Caco-2 (cell line): ENCODE data around the gene DSCAM. TPM values are rescaled to one million over a fixed set of nuclear protein-coding genes. Genes with fewer than 3 reads are reported as not detected.

Source experiments
- BruUV-seq: library from RNA; stranded (reverse); fragments of 400-500 nt; replicated peaks from 2 replicates; lab custom pipeline; 2021; lab: Mats Ljungman, UMichigan
- CTCF ChIA-PET: fragments of 300-600 bp; sonication (Branson Sonifier 250); formaldehyde crosslinking; loops from one replicate; lab custom pipeline; 2022; ENCODE audit warnings: antibody characterized with exemption; lab: Charles Lee
- POLR2A ChIA-PET: fragments of 300-600 bp; sonication (Branson Sonifier 250); formaldehyde crosslinking; loops from one replicate; lab custom pipeline; 2022; ENCODE audit warnings: antibody characterized with exemption; lab: Charles Lee
- DNase-seq, 2 experiments: peaks; one replicate each; pipeline versions ENCODE4 v3.0.0 to v3.0.0-alpha.2; 2020 to 2022
- H3K27me3 ChIP-seq: replicated peaks from 2 replicates; pipeline ENCODE4 v1.6.0; 2011; ENCODE audit warnings: low read length; ENCODE audit not compliant: control insufficient read depth, insufficient read depth
- H3K36me3 ChIP-seq: 2 replicates; pipeline ENCODE4 v1.5.1; 2011; ENCODE audit warnings: low read length; ENCODE audit not compliant: control insufficient read depth, insufficient read depth
- H3K4me1 ChIP-seq: fragments of 250-450 bp; sonication (Bioruptor Pico); 2 replicates; pipeline ENCODE4 v1.5.1; 2020; ENCODE audit warnings: mild to moderate bottlenecking
- H3K4me3 ChIP-seq: 2 replicates; pipeline ENCODE4 v1.5.1; 2011; ENCODE audit warnings: low read depth, mild to moderate bottlenecking, control low read depth, low read length
- H3K9me3 ChIP-seq: fragments of 250-450 bp; sonication (Bioruptor Pico); 2 replicates; pipeline ENCODE4 v1.5.1; 2020; ENCODE audit warnings: mild to moderate bottlenecking, moderate library complexity
- H3K27ac Mint-ChIP-seq: one replicate; pipeline ENCODE4 v1.8.0; 2022; ENCODE audit warnings: mixed read lengths; ENCODE audit not compliant: unreplicated experiment
- H3K27me3 Mint-ChIP-seq: one replicate; pipeline ENCODE4 v1.8.0; 2022; ENCODE audit warnings: mixed read lengths; ENCODE audit not compliant: insufficient read depth, unreplicated experiment
- H3K36me3 Mint-ChIP-seq: one replicate; pipeline ENCODE4 v1.8.0; 2022; ENCODE audit warnings: mild to moderate bottlenecking, mixed read lengths; ENCODE audit not compliant: insufficient read depth, unreplicated experiment
- H3K4me1 Mint-ChIP-seq: one replicate; pipeline ENCODE4 v1.8.0; 2022; ENCODE audit warnings: low read depth, mixed read lengths; ENCODE audit not compliant: unreplicated experiment
- H3K4me3 Mint-ChIP-seq: one replicate; pipeline ENCODE4 v1.8.0; 2022; ENCODE audit warnings: mild to moderate bottlenecking, moderate library complexity, mixed read lengths; ENCODE audit not compliant: unreplicated experiment
- H3K9me3 Mint-ChIP-seq: one replicate; pipeline ENCODE4 v1.8.0; 2022; ENCODE audit warnings: mixed read lengths; ENCODE audit not compliant: unreplicated experiment
- intact Hi-C: fragments of 100-400 bp; cut with micrococcal nuclease; formaldehyde crosslinking; loops from one replicate; pipeline ENCODE4 v1.10.0; 2022; ENCODE audit not compliant: unreplicated experiment
- total RNA-seq: library from RNA; stranded (reverse); gene quantifications from 2 replicates; pipeline ENCODE4 v1.2.3, GENCODE V29; 2022
- TF ChIP-seq, protein P1 (sequence below), 2 experiments: fragments of 200-600 bp in 1 of 2; IDR thresholded peaks; 1 replicate in 1 of 2; 2 replicates in 1 of 2; pipeline versions ENCODE4 v1.5.1 to v1.8.0; 2011 to 2022; ENCODE audit warnings: antibody characterized with exemption in 1 of 2, control low read depth in 1 of 2, inconsistent platforms in 1 of 2, low read depth in 1 of 2, low read length in 1 of 2, mild to moderate bottlenecking in 1 of 2, moderate library complexity in 1 of 2; ENCODE audit not compliant: insufficient read depth in 1 of 2, severe bottlenecking in 1 of 2, unreplicated experiment in 1 of 2

The DSCAM gene
- total RNA-seq, 1 experiment from 2014 or later, result not detected

DNA sequence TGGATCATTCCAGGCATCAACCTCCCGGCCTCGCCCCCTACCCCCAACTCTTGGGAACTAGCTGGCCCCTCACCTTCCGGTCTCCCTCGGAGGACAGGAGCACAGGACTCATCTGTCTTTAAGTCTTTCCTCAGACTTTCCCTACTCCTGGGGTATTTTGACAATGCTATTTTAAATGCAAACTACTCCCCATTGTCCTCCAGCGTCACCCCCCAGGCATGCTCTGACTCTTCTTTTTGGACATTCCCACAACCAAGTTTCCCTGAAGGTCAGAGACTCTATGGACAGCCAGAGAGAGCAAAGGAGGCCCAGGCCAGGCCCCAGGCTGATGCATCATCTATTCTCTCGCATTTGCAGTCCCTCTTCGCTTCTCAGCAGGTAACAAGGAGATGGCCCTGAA, 555.4 kb downstream of the DSCAM start:
- Mint-ChIP-seq H3K27ac (no peak overlapping the region), H3K36me3 (no peaks in the 10 kb centered on the region), H3K4me3 (no peak overlapping the region), H3K9me3 (no peaks in the 10 kb centered on the region), H3K27me3 (peaks cover 5% of the 10 kb centered on the region), H3K4me1 (no peaks in the 10 kb centered on the region)
- no TSS peak for BruUV-seq
- POLR2A ChIA-PET, result no interaction called here
- DNase-seq, result no peak
- H3K36me3 ChIP-seq, result no peaks in the 10 kb centered on the region
- no peaks in the 10 kb centered on the region for H3K27me3 ChIP-seq
- no peak overlapping the region for H3K4me3 ChIP-seq
- no peaks in the 10 kb centered on the region for H3K9me3 ChIP-seq
- H3K4me1 ChIP-seq, result no peaks in the 10 kb centered on the region
- CTCF ChIA-PET, result no interaction called here
- intact Hi-C loops, result no loop called here
- TF ChIP-seq, protein P1, sequence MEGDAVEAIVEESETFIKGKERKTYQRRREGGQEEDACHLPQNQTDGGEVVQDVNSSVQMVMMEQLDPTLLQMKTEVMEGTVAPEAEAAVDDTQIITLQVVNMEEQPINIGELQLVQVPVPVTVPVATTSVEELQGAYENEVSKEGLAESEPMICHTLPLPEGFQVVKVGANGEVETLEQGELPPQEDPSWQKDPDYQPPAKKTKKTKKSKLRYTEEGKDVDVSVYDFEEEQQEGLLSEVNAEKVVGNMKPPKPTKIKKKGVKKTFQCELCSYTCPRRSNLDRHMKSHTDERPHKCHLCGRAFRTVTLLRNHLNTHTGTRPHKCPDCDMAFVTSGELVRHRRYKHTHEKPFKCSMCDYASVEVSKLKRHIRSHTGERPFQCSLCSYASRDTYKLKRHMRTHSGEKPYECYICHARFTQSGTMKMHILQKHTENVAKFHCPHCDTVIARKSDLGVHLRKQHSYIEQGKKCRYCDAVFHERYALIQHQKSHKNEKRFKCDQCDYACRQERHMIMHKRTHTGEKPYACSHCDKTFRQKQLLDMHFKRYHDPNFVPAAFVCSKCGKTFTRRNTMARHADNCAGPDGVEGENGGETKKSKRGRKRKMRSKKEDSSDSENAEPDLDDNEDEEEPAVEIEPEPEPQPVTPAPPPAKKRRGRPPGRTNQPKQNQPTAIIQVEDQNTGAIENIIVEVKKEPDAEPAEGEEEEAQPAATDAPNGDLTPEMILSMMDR (IDR thresholded peaks at IDR 0.05; ENCODE audit: insufficient read depth in 1 of 2, low read depth in 1 of 2, low read length in 1 of 2, severe bottlenecking in 1 of 2, unreplicated experiment in 1 of 2), result no peak

DNA sequence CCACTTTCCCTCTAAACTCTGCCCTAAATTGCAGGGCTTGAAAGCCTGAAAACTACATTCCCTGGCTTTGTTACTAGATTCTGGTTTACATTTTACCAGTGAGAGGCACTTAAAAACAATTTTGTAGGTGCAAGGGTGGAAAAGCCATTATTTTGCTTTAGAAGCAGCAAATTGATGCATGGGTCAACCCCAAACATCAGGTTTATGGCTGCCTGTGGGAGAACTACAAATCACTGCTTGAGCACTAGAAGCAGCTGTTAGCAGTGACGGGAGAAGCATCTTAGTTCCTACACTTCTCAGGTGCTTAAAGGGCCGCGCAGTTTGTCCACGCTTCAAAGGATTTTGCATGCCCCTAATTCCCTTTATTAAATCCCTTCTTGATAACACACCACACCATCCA, 562.5 kb downstream of the DSCAM start:
- Mint-ChIP-seq H3K27me3 (peaks cover 3% of the 10 kb centered on the region), H3K4me3 (no peak overlapping the region), H3K36me3 (no peaks in the 10 kb centered on the region), H3K9me3 (no peaks in the 10 kb centered on the region), H3K27ac (no peak overlapping the region), H3K4me1 (no peaks in the 10 kb centered on the region)
- Histone ChIP-seq H3K36me3 (no peaks in the 10 kb centered on the region), H3K4me3 (no peak overlapping the region), H3K9me3 (no peaks in the 10 kb centered on the region), H3K27me3 (no peaks in the 10 kb centered on the region), H3K4me1 (no peaks in the 10 kb centered on the region)
- ChIA-PET CTCF (no interaction called here), POLR2A (no interaction called here)
- BruUV-seq, result no TSS peak
- intact Hi-C loops, result no loop called here
- TF ChIP-seq, protein P1 (IDR thresholded peaks at IDR 0.05; ENCODE audit: insufficient read depth in 1 of 2, low read depth in 1 of 2, low read length in 1 of 2, severe bottlenecking in 1 of 2, unreplicated experiment in 1 of 2), result no peak
- DNase-seq, result no peak

DNA sequence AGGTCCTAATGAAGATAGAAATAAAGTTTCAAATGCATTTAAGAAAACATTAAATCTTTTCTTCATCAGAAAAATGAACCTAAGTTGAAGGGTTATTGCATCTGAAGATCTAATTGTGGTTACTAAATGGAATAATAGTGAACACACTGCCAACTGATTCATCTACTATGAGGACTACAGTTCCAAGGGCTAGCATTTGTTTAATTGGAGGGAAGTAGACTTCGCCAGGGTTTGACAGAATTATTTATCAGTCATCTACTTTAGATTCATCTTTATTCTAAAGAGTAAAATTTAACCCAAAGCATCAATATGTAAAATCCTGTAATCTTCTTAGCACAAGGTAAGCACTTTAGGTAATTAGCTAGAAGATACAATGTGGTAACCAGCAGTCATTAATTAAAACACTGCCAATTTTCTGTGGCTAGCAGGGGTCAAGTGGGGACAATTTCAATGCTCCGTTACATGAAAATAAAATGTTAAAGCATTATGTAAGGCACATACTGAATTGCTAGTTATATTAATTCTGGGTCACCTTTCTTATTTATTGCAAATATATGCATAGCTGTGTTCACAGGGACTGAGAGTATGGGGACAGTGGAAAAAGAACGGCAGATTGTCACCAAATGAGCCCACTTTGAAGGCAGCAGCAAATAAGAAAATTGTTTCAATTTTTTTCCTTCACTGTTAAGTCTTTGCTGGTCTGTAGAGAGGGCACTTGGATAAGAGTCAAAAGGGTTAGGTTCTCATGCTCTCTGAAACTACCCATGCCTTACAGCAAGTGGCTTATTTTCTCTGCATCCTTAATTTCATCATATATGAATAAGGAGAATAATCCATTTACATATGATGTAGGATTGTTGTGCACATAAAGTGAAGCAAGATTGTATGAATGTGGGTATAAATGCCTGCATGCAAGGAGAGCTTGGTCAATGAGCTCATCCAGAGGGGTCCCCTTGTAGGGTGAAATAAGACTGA, 563.8 kb downstream of the DSCAM start:
- intact Hi-C loops, result no loop called here
- no peaks in the 10 kb centered on the region for H3K4me1 Mint-ChIP-seq
- BruUV-seq, result no TSS peak
- H3K4me3 Mint-ChIP-seq, result no peak overlapping the region
- Histone ChIP-seq H3K4me3 (no peak overlapping the region), H3K27me3 (no peaks in the 10 kb centered on the region), H3K9me3 (no peaks in the 10 kb centered on the region; the same call in 1 of the 2 replicates), H3K4me1 (no peaks in the 10 kb centered on the region), H3K36me3 (no peaks in the 10 kb centered on the region)
- ChIA-PET CTCF (no interaction called here), POLR2A (no interaction called here)
- TF ChIP-seq, protein P1 (IDR thresholded peaks at IDR 0.05; ENCODE audit: insufficient read depth in 1 of 2, low read depth in 1 of 2, low read length in 1 of 2, severe bottlenecking in 1 of 2, unreplicated experiment in 1 of 2), result no peak
- no peaks in the 10 kb centered on the region for H3K36me3 Mint-ChIP-seq
- DNase-seq, result no peak
- no peaks in the 10 kb centered on the region for H3K27me3 Mint-ChIP-seq
- H3K9me3 Mint-ChIP-seq, result no peaks in the 10 kb centered on the region
- no peak overlapping the region for H3K27ac Mint-ChIP-seq
